Measurements from ENCODE around the gene YAF2.
A peak's percentile ranks its signal among the peaks of the same experiment; 100 is the strongest.
"Not testable (repeated sequence)": the region's sequence is repeated elsewhere in the genome, so short reads cannot be mapped to it uniquely, and the experiment has no call there.

The YAF2 gene

DNA sequence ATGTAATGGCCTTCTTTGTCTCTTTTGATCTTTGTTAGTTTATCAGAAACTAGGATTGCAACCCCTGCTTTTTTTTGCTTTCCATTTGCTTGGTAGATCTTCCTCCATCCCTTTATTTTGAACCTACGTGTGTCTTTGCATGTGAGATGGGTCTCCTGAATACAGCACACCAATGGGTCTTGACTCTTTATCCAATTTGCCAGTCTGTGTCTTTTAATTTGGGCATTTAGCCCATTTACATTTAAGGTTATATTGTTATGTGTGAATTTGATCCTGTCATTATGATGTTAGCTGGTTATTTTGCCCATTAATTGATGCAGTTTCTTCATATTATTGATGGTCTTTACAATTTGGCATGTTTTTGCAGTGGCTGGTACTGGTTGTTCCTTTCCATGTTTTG, 14.6 kb upstream of the YAF2 start:
- DNase-seq (ENCODE audit: low spot score), result not testable (repeated sequence)

DNA sequence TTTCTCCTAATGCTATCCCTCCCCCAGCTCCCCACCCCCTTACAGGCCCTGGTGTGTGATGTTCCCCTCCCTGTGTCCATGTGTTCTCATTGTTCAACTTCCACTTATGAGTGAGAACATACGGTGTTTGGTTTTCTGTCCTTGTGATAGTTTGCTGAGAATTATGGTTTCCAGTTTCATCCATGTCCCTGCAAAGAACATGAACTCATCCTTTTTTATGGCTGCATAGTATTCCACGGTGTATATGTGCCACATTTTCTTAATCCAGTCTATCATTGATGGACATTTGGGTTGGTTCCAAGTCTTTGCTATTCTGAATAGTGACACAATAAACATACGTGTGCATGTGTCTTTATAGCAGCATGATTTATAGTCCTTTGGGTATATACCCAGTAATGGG, 11.0 kb upstream of the YAF2 start:
- DNase-seq (ENCODE audit: low spot score), result not testable (repeated sequence)

DNA sequence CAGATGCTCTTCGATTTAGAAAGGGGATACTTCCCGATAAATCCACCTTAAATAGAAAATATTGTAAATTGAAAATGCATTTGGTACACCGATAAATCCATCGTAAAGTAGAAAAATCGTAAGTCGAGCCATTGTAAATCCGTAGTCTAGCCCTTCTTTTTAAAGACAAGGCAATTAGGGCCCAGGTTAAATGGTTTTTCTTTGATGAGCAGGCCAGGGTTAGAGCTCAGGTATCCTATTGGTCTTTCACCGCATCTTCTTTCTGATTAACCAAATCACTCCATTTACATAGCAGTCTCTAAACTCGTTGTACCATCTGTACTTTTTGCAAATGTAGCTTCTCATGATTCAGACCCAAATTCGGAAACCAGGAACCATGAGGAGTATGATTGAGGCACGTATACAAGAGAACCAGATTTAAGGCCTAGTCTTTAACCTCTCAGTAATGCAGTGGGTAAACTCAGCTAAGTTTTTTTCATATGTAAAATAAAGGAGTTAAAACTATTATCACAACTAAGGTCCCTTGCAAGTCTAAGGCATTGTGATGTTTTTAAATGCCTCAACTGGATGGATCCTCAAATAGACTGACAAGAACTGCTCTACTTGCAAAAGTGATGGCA, 2.2 kb upstream of the YAF2 start:
- no peak for DNase-seq (ENCODE audit: low spot score)

DNA sequence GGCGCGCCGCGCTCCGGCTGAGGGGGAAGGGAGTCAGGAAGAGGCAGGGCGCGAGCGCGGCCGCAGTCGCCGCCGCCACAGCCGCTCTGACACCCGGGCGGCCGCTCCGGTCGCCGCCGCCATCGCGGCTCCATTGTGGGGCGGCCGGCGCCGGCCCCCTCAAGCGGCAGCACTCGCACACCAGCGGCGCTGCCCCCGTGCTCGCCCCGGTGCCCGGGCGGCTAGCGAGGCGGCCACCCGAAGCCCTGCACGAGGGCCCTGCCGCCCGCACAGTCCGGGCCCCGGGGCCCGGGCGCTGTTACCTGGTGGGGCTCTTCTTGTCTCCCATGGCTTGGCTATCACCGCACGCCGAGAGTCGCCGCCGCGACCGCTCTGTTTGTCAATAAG, 202 bp downstream of the YAF2 start:
- no peak for DNase-seq (ENCODE audit: low spot score)

DNA sequence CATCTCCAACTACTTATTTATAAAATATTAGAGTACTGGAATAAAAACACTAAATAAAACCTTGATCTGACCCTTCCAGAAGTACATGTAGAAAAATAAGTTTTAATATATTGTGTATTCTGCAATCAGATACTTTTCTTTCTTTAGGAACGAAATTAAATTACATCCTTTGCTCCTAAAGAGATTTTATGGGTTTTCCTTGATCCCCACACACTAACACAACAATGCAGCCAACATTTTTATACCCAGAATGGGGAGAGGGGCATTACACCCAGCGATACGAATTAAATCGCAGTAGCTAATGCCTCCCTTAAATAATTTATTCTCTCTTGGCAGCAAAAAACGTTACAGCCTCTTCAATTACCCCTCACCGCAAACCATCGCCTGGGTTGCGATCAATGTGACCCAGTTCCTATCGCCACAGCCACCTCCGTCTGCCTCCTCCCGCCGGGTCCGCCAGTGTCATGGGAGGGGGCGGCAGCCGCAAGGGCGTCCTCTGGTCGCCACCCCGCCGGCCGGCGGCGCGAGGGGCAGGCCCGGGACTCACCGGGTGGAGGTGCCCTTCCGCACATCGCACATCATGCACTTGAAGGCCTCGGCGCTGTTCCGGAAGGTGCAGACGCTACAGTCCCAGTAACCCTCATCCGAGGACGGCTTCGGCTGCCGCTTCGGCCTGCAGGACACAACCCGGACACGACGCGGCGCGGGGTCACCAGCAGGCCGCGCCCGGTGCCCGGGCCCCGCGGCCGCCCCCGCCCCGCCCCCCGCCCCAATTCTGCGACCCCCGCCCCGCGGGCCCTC, 796 bp downstream of the YAF2 start:
- DNase-seq (ENCODE audit: low spot score), result peak; percentile 90

DNA sequence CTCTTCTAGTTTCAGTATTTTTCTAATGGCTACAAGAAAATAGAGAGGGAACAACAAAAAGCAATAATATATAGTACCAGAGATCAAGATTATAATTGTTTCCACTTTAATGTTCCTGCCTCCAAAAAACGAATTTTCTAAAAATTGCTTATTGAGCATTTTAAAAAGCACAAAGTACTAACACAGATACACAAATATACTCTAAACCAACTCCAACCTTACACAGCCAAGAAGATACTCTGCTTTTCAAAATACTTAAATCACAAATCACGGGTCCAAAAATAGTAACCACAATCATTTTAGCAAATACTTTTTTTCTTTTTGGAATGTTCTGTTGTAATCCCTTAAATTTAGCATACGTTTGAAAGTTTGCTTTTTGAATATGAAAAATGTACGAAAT, 2.0 kb downstream of the YAF2 start:
- DNase-seq (ENCODE audit: low spot score), result no peak

DNA sequence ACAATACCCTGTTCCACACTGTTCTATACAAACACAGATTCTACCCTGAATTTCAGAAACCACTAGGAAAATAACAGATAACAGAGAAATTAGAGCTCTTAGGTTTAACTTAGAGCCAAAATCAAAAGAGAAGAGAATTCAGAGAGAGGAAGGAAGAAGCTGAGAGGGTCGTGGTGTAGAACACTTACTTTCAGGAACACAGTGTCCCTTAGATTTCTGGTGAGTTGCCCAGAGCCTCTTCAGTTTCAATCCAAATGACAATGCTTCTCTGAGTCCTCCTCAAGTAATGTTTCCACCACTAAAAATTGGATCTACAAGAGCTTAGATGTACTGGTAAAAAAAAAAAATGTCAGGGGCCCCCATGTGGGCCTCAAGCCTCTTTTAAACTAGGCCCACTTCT, 2.6 kb downstream of the YAF2 start:
- no peak for DNase-seq (ENCODE audit: low spot score)

DNA sequence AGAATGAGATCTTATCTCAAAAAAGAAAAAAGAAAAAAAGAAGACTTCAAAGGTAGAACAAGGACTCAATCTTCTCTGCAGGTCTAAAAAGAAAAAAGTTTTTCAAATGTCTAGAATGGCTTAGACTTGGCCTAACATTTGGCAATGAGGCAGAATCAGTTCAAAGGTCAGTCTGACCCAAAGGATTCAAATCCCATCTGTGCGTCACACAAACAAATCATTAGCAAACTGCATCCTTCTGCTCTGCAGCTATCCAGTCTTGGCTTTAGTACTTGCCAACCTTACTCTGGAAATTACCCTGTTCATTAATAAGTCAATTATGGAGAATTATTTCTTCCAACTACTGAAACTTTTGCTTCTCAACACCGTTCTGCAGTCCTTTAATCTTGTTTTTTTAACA, 3.1 kb downstream of the YAF2 start:
- DNase-seq (ENCODE audit: low spot score), result no peak

DNA sequence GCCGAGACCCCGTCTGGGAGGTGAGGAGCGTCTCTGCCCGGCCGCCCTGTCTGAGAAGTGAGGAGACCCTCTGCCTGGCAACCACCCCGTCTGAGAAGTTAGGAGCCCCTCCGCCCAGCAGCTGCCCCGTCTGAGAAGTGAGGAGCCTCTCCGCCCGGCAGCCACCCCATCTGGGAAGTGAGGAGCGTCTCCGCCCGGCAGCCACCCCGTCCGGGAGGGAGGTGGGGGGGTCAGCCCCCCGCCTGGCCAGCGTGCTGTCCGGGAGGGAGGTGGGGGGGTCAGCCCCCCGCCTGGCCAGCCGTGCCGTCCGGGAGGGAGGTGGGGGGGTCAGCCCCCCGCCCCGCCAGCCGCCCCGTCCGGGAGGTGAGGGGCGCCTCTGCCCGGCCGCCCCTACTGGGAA, 10.5 kb downstream of the YAF2 start:
- DNase-seq (ENCODE audit: low spot score), result not testable (repeated sequence)

DNA sequence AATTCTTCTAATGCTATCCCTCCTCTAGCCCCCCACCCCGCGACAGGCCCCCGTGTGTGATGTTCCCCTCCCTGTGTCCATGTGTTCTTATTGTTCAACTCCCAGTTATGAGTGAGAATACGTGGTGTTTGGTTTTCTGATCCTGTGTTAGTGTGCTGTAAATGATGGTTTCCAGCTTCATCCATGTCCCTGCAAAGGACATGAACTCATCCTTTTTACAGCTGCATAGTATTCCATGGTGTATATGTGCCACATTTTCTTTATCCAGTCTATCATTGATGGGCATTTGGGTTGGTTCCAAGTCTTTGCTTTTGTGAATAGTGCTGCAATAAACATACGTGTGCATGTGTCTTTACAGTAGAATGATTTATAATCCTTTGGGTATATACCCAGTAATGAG, 13.5 kb downstream of the YAF2 start:
- not testable (repeated sequence) for DNase-seq (ENCODE audit: low spot score)

DNA sequence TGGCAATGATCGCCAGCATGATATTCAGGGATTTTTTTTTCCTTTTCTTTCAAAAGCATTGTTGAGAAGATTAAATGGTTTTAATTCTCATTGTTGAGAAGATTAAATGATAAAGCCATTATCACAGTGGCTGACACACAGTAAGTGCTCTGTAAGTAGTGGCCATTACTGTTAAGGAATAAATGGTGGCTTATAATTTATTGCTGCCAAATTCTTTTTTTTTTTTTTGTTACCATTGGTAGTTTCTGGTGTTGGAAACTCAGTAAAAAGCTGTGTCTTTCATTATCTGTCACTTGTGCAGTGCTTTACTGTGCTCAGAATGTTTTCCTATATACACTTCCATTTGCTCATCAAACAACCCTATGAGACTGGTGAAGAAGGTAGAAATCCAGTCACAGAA, 15.3 kb downstream of the YAF2 start:
- DNase-seq (ENCODE audit: low spot score), result no peak

DNA sequence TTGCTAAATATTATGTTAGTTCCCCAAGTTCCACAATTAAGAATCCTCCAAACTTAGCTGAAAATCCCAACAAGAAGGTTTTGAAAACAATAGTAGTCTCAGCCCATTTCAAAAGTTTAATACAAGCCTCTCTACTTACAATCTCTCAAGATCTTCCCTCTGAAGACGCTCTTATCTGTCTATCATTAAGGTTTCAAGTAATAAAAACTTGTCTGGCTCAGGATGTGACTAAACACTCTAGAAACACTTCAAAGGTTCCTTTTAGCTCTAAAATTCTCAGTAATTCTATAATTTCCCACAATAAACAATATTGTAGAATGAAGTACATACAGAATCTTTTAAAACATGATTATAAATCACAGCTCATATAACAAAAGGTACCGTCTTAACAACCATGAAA, 16.3 kb downstream of the YAF2 start:
- no peak for DNase-seq (ENCODE audit: low spot score)

DNA sequence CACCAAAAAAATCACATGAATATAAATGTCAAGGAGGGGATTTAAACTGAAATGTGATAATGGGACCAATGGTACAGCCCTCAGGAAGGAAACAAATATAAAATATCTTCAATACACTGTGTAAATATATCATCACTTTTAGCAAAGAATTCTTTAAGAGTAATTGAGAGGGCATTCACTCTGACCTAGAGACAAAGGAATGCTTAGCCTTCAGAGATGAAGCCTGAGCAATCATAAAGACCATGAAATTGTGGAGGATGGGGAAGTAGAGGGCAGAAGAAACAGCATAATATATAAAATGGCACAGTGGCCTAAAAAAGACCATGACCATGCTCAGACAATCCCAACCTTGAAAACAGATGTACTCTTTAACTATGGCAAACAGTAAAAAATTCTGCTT, 20.4 kb downstream of the YAF2 start:
- DNase-seq (ENCODE audit: low spot score), result no peak

DNA sequence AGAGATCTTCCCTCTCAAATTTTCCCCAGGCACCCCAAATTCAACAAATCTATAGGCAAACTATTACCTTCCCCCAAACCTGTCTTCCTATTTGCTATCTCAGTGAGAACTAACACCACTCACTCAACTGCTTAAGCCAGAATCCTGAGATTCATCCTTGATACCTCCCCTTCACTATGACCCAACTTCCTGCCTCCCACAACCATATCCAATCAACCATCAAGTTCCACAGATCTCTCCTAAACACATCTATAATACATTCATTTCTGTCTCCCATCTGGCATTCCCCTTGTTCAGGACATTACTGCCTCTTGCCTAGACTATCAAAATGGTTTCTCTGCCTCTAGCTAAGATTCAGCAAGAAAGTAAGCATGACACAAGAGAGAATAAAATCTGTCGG, 21.3 kb downstream of the YAF2 start:
- DNase-seq (ENCODE audit: low spot score), result no peak

DNA sequence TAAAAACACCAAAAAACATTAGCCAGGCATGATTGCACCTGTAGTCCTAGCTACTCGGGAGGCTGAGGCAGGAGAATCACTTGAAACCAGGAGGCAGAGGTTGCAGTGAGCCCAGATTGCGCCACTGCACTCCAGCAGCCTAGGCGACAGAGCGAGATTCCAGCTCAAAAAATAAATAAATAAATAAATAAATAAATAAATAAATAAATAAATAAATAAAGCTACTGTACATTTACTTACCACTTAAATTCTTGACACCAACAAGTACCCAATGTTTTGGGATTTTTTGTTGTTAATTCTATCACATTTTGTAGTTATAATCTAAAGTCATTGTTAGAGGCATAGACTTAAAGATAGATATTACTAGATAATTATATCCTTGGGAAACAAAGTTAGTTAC, 22.3 kb downstream of the YAF2 start:
- DNase-seq (ENCODE audit: low spot score), result not testable (repeated sequence)

DNA sequence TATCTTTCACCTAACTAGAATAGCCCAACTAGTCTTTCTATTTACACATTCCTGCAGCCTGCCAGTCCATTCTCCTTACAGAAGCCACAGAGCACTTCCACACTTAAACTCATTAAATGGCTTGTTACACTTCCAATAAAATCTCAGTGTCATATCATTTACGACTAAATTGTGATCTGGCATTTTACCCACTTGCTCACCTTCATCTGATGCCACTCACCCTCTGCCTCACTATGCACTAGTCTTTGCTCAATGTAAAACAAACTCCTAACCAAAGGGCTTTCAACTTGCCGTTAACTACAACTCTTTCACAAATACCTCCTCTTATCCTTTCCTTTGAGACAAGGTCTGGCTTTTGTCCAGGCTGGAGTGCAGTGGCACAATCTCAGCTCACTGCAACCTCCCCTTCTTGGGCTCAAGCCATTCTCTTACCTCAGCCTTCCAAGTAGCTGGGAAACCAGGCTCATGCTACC, 24.1 kb downstream of the YAF2 start:
- no peak for DNase-seq (ENCODE audit: low spot score)

DNA sequence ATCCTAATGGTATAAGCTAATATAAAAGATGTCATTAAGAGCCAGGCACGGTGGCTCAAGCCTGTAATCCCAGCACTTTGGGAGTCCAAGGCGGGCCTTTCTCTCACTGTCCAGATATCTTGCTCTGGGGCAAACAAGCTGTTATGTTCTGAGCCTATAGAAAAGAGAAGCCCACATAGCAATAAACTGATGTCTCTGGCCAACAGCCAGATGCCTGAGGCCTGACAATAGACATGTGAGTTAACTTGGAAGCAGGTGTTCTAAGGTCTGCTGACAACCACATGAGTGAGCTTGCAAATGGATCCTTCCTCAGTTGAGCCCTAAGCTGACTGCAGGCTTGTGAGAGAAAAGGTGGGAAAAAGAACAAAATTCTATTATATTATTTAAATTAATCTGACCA, 25.0 kb downstream of the YAF2 start:
- no peak for DNase-seq (ENCODE audit: low spot score)

DNA sequence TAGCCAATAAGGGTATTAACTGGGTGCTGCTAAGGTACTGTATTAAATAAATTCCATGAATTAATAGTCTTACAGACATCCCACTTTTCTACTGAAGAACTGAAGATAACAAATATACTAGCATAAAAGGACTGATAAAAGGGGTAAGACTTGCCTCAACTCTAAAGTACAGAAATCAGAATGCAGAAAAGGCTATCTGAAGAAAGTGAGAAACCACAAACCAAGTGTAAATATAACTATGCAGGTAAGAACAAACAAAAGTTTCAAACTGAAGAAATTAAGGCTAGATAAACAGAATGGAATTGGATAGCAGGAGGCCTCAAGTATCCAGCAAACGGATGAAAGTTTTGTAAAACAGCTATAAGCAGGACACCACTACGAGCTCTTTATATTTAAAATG, 29.5 kb downstream of the YAF2 start:
- no peak for DNase-seq (ENCODE audit: low spot score)

DNA sequence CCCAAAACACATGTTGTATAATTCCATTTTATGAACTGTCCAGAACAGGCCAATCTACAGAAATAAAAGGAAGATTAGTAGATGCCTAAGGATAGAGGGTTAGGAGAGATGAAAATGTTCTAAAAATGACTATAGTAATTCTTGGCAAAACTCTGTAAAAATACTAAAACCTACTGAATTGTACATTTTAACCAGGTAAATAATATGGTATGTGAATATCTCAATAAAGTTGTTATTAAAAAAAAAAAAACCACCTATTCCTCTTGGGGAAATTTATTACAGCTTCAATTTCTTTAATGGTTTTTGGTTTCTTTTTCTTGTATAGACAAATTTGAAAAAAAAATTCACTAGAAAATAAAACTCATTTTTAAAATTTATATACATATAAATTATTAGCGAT, 33.2 kb downstream of the YAF2 start:
- no peak for DNase-seq (ENCODE audit: low spot score)

DNA sequence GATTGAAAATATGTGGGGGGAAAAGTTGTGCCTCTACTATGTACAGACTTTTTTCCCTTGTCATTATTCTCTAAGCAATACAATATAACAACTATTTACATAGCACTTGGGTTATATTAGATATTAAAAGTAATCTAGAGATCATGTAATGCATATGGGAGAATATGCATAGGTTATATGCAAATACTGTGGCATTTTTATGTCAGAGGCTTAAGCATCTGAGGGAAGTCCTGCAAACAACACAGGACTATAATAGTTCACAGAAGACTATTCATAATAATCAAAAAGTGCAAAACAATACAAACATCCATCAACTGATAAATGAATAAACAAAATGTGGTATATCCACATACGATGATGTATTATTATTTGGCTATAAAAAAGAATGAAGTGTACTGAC, 33.7 kb downstream of the YAF2 start:
- DNase-seq (ENCODE audit: low spot score), result no peak

DNA sequence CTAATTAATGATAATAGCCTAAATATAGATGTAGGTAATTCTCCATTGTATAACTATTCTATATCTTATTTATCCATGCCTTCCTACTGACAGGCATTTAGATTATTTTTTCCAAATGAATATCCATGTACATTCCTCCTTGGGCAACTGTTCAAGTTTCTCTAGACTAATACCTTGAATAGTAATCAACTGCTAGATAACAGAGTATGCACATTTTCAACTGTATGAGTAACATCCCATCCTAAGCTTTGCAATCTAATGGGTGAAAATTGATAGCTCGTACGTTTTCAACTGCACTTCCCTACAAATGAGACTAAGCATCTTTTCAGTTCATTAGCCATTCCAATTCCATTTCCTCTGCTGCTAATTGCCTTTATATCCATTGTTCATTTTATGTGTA, 37.0 kb downstream of the YAF2 start:
- no peak for DNase-seq (ENCODE audit: low spot score)

DNA sequence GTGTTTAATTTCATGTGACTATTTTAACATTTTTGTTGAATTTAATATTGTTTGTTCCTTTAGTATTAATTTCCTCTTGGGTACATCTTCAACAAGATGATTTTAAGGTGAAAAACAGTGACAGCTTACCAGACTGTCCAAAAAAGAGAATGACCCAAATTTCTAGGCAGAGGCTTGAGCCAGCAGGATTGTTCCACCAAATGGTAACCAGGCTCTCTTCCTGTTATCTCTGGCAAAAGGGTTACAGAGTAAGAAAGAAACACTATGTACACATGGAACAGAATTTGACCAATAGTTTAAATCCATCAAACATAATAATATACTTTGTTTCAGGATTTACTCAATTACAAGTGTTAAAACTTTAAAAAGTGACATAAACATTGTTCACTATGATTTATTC, 39.0 kb downstream of the YAF2 start:
- no peak for DNase-seq (ENCODE audit: low spot score)

DNA sequence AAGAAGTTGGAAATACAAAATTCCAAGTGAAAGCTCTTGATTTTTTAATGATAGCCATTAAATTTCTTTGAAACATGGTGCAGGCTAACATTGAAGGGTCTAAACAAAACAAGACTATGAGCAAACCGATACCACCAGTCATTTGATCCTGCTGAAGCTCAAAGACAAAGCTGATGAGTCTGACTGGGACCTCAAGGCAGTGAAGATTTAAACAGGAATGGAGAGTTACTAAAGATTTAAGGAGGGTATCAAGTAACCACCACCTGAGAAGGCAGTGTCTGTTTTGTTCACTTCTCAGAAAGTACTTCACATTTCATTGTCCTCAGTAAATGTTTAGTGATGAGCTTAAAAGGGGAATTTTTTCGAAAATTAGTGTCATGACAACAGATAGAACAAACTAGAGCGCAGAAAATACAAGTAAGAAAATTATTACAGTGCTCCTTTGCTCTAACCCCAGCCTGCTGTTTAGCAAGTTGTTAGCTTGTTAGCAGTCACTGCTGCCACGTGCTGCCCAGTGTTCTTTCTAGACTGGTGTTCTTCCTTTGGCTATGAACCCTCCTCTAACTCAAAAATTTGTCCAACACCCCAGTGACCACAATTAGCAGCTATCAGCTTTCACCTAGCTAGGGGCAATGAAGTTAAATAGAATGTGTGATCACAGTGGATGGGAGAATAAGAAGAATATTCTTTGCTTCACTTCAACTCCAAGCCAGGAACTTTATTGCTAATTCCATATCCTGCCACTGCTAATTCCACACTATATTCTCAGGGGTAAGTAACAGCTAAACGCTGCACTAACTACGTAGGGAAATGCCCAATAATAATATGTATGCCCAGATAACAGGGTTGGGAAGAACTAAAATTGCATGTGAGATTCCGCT, 41.1 kb downstream of the YAF2 start:
- no peak for DNase-seq (ENCODE audit: low spot score)
